Endodermal cell (in vitro differentiated cells): ENCODE measurements around the gene RSBN1L. TPM values are rescaled to one million over a fixed set of nuclear protein-coding genes. Genes with fewer than 3 reads are reported as not detected.
A peak's percentile ranks its signal among the peaks of the same experiment; 100 is the strongest.

ENCODE experiments used
- DNase-seq: peaks from one replicate; pipeline ENCODE4 v3.0.0-alpha.2; 2017
- H3K27ac ChIP-seq: 2 replicates; pipeline ENCODE4 v1.5.1; 2013; ENCODE audit warnings: mild to moderate bottlenecking, low read depth, low read length, moderate library complexity
- H3K27me3 ChIP-seq: 2 replicates; pipeline ENCODE4 v1.6.1; 2013; ENCODE audit warnings: mild to moderate bottlenecking, low read length, moderate library complexity; ENCODE audit not compliant: insufficient read depth, control insufficient read depth, poor library complexity, severe bottlenecking
- H3K36me3 ChIP-seq: 2 replicates; pipeline ENCODE4 v1.7.0; 2013; ENCODE audit warnings: mild to moderate bottlenecking, low read length, moderate library complexity; ENCODE audit not compliant: control insufficient read depth, insufficient read depth
- H3K4me1 ChIP-seq: one replicate; pipeline ENCODE4 v1.7.0; 2013; ENCODE audit warnings: low read length; ENCODE audit not compliant: control insufficient read depth, insufficient read depth
- H3K4me3 ChIP-seq: 2 replicates; pipeline ENCODE4 v1.5.1; 2013; ENCODE audit warnings: mild to moderate bottlenecking, low read length, moderate library complexity
- H3K9ac ChIP-seq: 2 replicates; pipeline ENCODE4 v1.6.1; 2013; ENCODE audit warnings: mild to moderate bottlenecking, low read length, moderate library complexity; ENCODE audit not compliant: poor library complexity, severe bottlenecking; ENCODE audit errors: extremely low read depth
- H3K9me3 ChIP-seq: 2 replicates; pipeline ENCODE4 v1.6.1; 2013; ENCODE audit warnings: mild to moderate bottlenecking, low read length, moderate library complexity; ENCODE audit not compliant: control insufficient read depth
- H3K27ac Mint-ChIP-seq: 2 replicates; pipeline ENCODE4 v1.8.0; 2020; ENCODE audit warnings: mixed read lengths
- H3K27me3 Mint-ChIP-seq: 2 replicates; pipeline ENCODE4 v1.8.0; 2021; ENCODE audit warnings: mild to moderate bottlenecking, mixed read lengths; ENCODE audit not compliant: insufficient read depth
- H3K36me3 Mint-ChIP-seq: 2 replicates; pipeline ENCODE4 v1.8.0; 2020; ENCODE audit warnings: low read depth, mixed read lengths
- H3K4me1 Mint-ChIP-seq: 2 replicates; pipeline ENCODE4 v1.8.0; 2020; ENCODE audit warnings: mixed read lengths
- H3K4me3 Mint-ChIP-seq: 2 replicates; pipeline ENCODE4 v1.8.0; 2020; ENCODE audit warnings: mild to moderate bottlenecking, moderate library complexity, mixed read lengths
- H3K9me3 Mint-ChIP-seq: 2 replicates; pipeline ENCODE4 v1.8.0; 2020; ENCODE audit warnings: mild to moderate bottlenecking, mixed read lengths
- CTCF ChIP-seq: fragments of 200-600 bp; sonication (generic); conservative IDR thresholded peaks from 2 replicates; pipeline ENCODE4 v1.5.0; 2021; ENCODE audit warnings: antibody characterized with exemption, mild to moderate bottlenecking
- WGBS, 2 experiments: methylation state at CpG; one replicate each; pipeline versions ENCODE4 v1.1.5 to v1.1.7; 2013; ENCODE audit warnings: missing lambda C conversion rate in 2 of 2, mixed read lengths in 1 of 2; ENCODE audit not compliant: insufficient coverage in 1 of 2, insufficient read length in 1 of 2; 5-methylcytosine and 5-hydroxymethylcytosine counted together
- total RNA-seq, 2 donors: library from RNA; stranded (reverse); fragmentation: NEBNext Ultra II Directional in 1 of 2; extraction: Animal tissue kit (Norgen Biotek cat#: 25700) in 1 of 2; gene quantifications; 2 replicates in 1 of 2; 3 replicates in 1 of 2; pipeline ENCODE4 v1.2.1, GENCODE V29; 2021

Gene RSBN1L
- total RNA-seq, 2 donors from 2014 or later: 17.6 to 19.9 TPM

GRCh38 chr7:77813180-77813579, 116.9 kb downstream of the RSBN1L start:
- Mint-ChIP-seq H3K27ac (no peak overlapping the region), H3K4me3 (no peak overlapping the region), H3K36me3 (peaks cover 17% of the 10 kb centered on the region), H3K9me3 (peaks cover 21% of the 10 kb centered on the region), H3K27me3 (no peaks in the 10 kb centered on the region), H3K4me1 (peaks cover 4% of the 10 kb centered on the region)
- Histone ChIP-seq H3K9ac (no peak overlapping the region), H3K27me3 (no peaks in the 10 kb centered on the region), H3K9me3 (peaks cover 11% of the 10 kb centered on the region), H3K36me3 (no peaks in the 10 kb centered on the region), H3K4me1 (no peaks in the 10 kb centered on the region), H3K4me3 (no peak overlapping the region), H3K27ac (no peak overlapping the region)
- no peak for DNase-seq
- no peak for TF ChIP-seq CTCF
- WGBS, 2 experiments: 94 to 97% methylated on average over 2 of the region's 2 CpGs

GRCh38 chr7:77819021-77819420, 122.8 kb downstream of the RSBN1L start:
- H3K27ac Mint-ChIP-seq: no peak overlapping the region
- no peak for DNase-seq

GRCh38 chr7:77820967-77821366, 124.7 kb downstream of the RSBN1L start:
- H3K27ac Mint-ChIP-seq: no peak overlapping the region
- Histone ChIP-seq H3K4me1 (no peaks in the 10 kb centered on the region), H3K27ac (no peak overlapping the region), H3K27me3 (no peaks in the 10 kb centered on the region), H3K9me3 (peaks cover 41% of the 10 kb centered on the region), H3K36me3 (no peaks in the 10 kb centered on the region), H3K9ac (no peak overlapping the region), H3K4me3 (peak overlapping the region; percentile 56)
- no peaks in the 10 kb centered on the region for H3K27me3 Mint-ChIP-seq
- H3K9me3 Mint-ChIP-seq: peaks cover 65% of the 10 kb centered on the region
- DNase-seq: no peak
- H3K4me3 Mint-ChIP-seq: no peak overlapping the region
- peaks cover 54% of the 10 kb centered on the region for H3K36me3 Mint-ChIP-seq
- H3K4me1 Mint-ChIP-seq: no peaks in the 10 kb centered on the region
- WGBS, 2 experiments: 92% methylated on average over 2 of the region's 2 CpGs; no CpG with 5 or more reads in 1 of the 2 experiments
- TF ChIP-seq CTCF: no peak

More at GRCh38 chr7:77819021-77819420, 122.8 kb downstream of the RSBN1L start:
- Histone ChIP-seq H3K4me3 (no peak overlapping the region), H3K36me3 (no peaks in the 10 kb centered on the region), H3K27ac (no peak overlapping the region), H3K27me3 (no peaks in the 10 kb centered on the region), H3K9me3 (peaks cover 41% of the 10 kb centered on the region), H3K9ac (no peak overlapping the region), H3K4me1 (no peaks in the 10 kb centered on the region)
- H3K27me3 Mint-ChIP-seq: no peaks in the 10 kb centered on the region
- no peaks in the 10 kb centered on the region for H3K4me1 Mint-ChIP-seq
- H3K9me3 Mint-ChIP-seq: peaks cover 64% of the 10 kb centered on the region
- peaks cover 52% of the 10 kb centered on the region for H3K36me3 Mint-ChIP-seq
- no peak for TF ChIP-seq CTCF
- no peak overlapping the region for H3K4me3 Mint-ChIP-seq
